CD4-positive, alpha-beta T cell treated with Interleukin-4 for 4 hours (primary cell): Measurements from ENCODE around the gene CHMP2A.
"Not testable (repeated sequence)": the region's sequence is repeated elsewhere in the genome, so short reads cannot be mapped to it uniquely, and the experiment has no call there.

Experiments
- DNase-seq: peaks from one replicate; pipeline ENCODE4 v3.0.0-alpha.2; 2020

Gene CHMP2A

GRCh38 chr19:58554494-58555368 is at the start of gene CHMP2A:
TSS of gene CHMP2A (minus strand) at chr19:58555105. CDS start at chr19:58554212, 893 bp downstream.
- peak; percentile 96 for DNase-seq

GRCh38 chr19:58586133-58586765 is 31.3 kb upstream of the CHMP2A start:
- DNase-seq = no peak

- DNase-seq = no peak
Observed at GRCh38 chr19:58585442-58586132, 30.7 kb upstream of the CHMP2A start.

- no peak for DNase-seq
Observed at GRCh38 chr19:58584498-58585441, 29.9 kb upstream of the CHMP2A start.

GRCh38 chr19:58582985-58583384 is 28.1 kb upstream of the CHMP2A start:
- DNase-seq = no peak

- DNase-seq = peak; percentile 87
Observed at GRCh38 chr19:58581227-58582141, 26.6 kb upstream of the CHMP2A start.

- no peak for DNase-seq
Observed at GRCh38 chr19:58579473-58580142, 24.7 kb upstream of the CHMP2A start.

GRCh38 chr19:58578012-58578925 is 23.4 kb upstream of the CHMP2A start:
- DNase-seq = no peak

GRCh38 chr19:58577581-58577980 is 22.7 kb upstream of the CHMP2A start:
- DNase-seq = not testable (repeated sequence)

- DNase-seq = peak; percentile 76
Observed at GRCh38 chr19:58575183-58576041, 20.5 kb upstream of the CHMP2A start.

GRCh38 chr19:58573658-58574164 is 18.8 kb upstream of the CHMP2A start:
- no peak for DNase-seq

- DNase-seq = peak; percentile 100
Observed at GRCh38 chr19:58572818-58573657, 18.1 kb upstream of the CHMP2A start, which contains the start of gene MZF1. TSS of gene MZF1 (minus strand) at chr19:58573335. CDS start at chr19:58571389, 1,946 bp downstream.

- DNase-seq = no peak
Observed at GRCh38 chr19:58572026-58572817, 17.3 kb upstream of the CHMP2A start.

GRCh38 chr19:58571575-58571947 is 16.7 kb upstream of the CHMP2A start:
- no peak for DNase-seq

- no peak for DNase-seq
Observed at GRCh38 chr19:58570770-58571574, 16.1 kb upstream of the CHMP2A start.
